NCI-H345 (cell line): ENCODE data around the gene RBMS1.

Source experiments
- DNase-seq: peaks from one replicate; lab custom pipeline; 2025; lab: John Stamatoyannopoulos, UW

The RBMS1 gene

DNA sequence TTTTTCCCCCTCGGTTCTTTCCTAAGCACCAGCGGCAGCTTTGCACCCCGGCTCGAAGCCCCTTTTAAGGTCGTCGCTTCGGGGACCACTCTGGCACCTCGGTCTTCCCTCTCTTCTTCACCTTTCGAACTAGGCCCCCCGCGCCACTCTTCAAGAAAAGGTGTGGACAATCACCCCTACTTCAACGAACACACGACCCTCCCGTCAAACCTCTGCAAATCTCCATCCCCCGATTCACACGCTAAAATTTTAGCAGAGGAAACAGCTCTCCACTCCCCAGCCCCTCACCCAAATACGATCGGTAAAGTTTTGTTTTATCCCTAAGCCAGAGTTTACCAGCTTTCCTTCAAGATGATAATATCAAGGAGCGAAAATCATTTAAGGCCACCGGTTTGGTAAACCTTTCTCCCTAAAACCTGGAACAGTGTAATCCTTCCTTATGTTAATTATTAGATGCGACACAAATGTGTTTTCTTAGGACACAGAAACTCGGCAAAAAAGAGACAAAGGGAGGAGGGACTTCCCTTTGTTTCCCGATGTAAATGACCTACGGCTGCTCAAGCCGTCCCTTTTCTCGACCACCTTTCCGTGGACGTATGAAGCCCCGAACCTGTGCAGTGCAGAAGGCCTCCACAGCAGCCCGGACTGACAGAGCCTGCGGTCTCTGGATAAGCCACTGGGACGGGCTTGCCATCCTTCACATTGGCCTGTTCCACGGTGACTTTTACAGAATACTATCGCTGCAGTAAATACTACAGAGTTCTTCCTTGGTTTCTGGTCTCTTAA, 85.2 kb downstream of the RBMS1 start:
- no peak for DNase-seq

DNA sequence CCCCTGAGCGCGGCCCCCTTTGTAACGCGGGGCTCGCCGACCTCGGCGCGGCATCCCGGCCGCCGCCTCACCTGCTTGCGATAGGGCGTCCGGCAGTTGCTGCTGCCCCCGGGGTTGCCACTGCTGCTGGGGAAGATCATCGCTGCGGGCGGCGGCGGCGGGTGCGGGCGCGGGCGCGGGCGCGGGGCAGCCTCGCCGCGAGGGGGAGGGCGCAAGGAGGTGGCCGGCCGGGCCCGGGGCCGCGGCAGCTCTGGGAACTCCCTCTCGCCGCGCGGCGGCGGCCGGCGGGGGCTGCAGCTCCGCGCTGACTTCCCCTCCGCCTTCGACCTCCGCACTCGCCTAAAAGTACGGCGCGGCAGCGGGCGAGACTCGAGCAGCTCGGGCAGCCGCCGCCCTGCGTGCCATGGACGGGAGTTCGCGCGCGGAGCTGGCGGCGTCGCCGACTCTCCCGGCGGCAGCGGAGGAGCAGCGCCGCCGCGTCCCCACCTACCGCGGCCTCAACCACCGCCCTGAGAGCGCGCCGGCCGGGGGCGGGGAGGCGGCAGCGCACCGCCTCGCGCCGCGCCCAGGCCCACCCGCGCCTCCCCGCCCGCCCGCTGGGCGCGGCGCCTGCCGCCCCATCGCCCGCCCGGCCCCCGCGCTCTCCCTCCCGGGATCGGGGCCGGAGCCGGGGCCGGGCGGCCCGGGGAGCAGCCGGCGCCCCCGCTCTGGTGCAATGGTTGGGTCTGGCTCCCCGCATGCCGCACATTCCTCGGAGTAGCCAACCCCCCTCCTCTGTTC, 86.0 kb downstream of the RBMS1 start:
- peak; percentile 52 for DNase-seq

DNA sequence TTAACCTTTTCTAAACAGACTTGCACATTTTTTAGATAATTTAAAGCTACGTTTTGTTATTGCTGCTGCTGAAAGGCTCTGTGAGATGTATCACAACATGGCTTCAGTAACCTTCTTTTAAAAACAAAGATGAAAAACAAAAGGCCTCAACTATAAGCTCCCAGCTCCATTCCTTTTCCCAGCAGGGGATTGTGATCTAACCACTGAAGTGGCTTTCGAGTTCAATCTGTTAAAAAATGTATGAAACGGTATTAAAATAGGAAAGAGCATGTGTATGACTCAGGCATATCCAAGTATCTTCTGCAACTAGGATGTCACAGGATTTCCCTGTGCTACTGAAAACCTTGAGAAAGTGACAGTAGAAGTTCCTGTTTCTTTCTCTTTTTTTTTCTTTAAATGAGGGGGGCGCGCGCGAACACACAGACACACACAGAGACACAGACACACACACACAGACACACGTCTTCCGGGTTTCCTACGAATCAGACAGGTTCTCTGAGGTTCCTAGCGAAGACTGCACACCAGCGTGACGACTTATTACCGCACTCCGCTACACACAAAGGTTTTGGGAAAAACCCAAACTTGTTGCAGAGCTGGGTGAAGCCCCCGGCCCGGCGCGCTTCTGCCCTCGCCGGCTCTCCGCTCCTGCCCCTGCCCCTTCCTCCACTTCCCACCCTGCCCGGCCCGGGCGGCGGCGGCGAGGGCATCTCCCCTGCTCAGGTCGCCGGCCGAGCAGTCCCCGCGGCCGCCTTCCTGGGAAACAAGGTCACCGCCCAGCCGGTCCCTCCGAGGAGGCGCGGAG, 86.8 kb downstream of the RBMS1 start:
- peak; percentile 33 for DNase-seq

DNA sequence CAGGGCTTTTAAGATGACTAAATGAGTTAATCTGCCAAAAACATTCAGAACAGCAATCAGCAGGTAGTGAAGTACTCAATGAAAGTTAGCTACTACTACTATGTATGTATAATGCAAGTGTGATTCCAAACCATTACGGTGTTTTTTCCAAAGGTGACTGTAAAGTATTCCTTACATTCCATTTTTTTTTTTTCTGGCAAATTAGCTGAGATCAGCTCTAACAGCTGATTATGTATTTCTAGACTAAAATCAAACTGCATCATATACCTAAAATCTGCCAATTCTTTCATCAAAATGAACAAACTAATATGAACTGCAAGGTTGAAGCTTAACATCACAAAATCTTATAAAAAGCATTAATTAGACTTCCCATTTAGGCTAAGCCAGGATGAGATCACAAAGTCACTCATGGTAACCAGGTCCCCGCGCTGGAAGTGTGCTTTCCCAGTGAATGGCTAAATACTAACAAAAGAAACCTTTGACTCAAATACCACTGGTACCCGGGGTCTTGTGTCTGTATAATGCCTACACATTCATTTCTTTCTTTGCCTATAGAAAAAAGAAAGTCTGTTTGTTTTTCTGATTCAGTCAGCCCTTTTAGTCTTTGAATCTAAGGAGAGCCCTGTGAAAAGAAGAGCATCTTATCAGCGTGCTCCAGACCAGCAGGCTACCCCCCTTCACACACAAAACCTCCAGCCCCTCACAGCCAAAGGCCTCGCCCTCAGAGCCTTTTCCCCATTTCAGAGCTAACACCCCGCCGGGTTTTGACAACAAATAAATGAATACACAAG, 88.3 kb downstream of the RBMS1 start:
- DNase-seq = no peak

DNA sequence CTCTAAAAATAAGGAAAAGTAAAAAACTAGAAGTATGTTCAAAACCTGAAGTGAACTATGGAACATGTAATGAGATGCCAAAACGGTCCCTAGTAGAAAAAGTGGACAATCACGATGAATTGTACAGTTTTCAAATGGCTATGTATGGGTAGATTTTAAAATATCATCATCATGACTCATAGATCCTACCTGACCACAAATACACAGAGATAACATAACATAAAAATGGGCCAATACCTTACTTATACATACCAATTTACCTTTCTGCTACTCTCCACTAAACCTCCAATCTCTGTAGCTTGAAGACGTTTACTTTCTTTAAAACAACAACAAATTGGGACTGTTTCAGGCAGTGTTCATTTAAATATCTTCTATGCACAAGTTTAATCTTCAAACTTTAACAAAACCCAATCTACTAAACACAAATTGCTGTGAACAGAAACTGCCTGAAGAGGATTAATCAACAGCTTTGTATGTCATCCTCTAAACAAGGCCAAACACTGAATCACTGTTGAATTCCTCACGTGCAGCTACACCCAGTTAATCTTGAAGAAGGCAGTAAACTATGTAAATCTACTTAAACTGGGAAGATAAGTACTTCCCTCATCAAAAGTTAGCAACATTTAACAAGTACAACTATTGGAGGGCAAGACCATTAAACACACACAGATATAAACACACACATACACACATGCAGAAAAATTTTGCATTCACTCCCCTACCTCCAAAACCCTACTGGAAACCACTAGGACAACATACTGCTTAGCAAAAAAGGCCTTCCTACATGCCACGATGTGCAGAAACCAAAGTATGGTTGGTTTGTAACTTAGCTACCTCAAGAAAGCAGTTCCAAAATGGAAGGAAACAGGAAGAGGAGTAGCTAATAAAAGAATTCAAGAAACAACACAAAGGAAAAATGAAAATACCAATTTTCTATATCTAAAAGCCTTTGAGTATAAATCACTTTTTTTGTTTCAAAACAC, 90.3 kb downstream of the RBMS1 start:
- DNase-seq = no peak

DNA sequence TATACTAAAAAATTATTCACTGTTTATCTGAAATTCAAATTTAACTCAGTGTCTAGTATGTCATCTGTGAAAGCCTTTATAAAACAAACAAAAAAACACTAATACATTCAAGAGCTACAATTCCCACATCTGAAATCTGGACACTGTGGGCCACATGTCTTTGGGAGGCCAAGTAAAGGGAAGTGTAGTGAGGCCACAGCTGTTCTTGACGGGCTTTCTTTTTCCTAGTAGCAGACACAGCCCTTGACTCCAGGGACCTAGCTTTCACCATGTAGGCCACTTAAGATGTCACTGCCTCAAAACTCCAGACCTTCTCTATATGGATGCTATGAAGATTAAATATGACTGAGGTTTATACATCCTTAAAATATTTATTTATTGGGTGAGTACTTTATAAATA, 91.1 kb downstream of the RBMS1 start:
- DNase-seq = no peak

DNA sequence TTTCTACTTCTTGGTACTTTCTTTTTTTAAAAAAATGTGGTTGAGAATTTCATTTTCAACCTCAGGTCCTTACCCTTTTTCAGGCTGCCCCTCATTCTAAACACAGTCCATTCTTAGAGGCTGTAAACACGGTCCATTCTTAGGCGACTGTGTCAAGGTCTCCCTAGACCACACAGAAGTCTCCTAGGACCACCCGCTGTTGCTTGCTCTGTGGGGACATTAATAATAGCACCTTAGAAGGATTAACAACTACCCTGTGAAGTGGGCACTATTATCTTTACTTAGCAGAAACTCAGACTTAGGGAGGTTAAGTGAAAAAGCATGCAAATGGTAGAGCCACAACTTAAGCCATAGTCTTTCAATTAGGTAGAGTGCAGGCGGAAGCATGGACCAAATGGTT, 91.7 kb downstream of the RBMS1 start:
- no peak for DNase-seq

DNA sequence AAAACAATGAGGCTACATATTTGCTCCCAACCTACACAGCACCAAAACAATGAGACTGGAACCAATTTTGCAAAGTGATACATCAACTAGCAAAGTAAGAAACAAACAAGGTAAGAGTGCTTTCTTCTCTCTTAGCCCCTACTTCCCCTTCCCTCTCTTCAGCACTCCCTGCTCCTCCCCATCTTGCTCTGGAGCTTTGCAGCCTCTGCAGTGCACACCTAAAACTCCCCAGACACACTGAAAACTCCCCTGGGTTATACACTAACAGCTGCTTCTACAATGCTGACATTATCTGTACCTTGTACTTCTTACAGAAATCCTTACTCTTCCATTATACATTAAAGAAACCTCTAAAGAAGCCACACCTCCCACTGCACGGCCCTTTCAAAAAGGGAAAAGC, 93.7 kb downstream of the RBMS1 start:
- no peak for DNase-seq

DNA sequence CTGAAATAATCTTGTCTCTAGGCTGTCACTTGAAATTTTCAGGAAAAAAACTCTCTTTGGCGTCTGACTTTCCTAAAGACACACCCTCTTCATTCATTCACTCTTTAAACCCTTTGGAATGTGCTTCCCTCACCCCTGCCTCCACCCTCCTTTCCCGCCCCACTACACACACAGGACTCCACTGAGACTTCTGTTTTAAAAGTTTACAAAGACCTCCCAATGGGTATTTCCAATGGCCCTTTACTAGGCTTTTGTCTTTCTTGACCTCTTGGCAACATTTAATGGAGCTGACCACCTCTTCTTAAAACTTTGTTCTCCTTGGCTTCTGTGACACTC, 96.1 kb downstream of the RBMS1 start:
- no peak for DNase-seq

DNA sequence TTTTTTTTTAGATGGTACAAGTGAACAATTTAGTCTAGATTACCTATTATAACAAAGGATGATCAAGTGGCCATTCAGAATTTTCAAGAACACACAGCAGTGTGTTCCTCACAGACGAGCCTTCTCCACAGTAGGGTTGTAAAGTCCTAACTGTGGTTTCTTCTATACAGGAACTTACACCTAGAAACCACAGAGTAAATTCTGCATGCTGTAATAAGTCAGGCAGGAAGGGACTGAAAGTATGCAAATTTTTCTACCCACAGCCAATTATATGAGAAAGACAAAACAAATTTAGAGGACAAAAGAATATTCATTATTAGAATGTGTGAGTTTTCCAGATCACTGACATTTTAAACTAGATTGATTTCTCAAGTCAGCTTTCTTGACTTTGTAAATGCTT, 99.5 kb downstream of the RBMS1 start:
- no peak for DNase-seq

DNA sequence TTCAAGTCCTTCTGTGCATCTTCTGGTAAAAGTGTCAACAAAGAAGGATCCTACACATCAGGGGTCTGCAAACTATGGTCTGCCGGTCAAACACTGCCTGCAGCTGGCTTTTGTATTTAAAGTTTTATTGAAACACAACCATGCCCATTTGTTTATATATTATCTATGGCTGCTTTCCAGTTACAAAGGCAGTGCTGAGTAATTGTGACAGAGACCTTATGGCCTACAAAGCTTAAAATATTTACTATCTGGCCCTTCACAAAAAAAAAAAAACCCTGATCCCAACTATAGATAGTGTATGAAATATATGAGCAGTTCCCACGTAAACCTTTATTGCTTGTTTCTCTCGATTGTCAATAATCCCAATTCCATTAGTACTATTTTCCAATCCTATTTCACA, 101.4 kb downstream of the RBMS1 start:
- DNase-seq = no peak

DNA sequence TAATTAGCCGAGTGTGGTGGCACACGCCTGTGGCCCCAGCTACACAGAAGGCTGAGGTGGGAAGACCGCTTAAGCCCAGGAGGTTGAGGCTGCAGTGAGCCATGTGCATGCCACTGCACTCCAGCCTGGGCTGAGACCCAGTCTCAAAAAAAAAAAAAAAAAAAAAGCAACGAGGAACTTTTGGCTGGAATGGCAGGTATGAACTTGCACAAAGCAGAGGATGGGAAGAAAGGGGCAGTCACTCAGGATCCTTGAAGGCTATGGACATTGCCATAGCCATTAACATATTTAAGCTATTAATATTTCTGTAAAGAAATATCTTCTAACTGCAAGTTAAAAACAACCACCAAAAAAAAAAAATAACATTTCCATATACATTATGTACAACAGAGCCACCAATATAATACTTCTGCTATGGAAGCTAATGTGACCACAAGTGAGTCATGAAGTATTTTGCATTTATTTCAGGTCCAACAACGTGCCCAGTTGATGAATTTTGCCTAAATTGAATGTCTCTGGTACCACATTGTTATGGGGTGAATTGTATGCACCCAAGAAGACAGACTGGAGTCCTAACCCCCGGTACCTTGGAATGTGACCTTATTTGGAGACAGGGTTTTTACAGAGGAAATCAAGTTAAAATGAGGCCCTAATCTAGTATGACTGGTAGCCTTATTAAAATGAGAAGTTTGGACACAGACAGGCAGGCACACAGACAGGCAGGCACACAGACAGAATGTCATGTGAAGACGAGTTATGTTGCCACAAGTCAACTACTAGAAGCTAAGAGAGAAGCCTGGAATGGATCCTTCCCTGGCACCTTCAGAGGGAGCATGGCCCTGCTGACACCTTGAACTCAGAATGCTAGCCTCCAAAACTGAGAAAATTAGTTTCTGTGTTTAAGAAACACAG, 102.8 kb downstream of the RBMS1 start:
- DNase-seq = no peak

DNA sequence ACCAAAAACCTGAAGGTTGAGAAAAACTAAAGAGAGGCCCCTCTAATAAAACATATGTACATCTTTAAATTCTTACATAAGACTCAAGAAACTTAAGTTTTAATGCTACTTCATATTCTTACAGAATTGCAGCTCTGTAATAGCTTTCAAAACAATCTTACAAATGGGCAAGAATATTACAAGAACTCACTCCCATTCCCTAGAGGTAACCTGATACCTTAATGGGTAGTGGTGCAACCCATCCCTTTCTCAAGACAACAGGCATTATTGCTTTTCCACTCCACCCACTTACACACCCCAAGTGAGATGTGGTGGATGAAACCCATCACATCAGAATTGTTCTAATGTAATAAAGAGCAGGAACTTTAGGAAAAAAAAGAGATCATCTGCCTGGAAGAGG, 103.7 kb downstream of the RBMS1 start:
- no peak for DNase-seq

DNA sequence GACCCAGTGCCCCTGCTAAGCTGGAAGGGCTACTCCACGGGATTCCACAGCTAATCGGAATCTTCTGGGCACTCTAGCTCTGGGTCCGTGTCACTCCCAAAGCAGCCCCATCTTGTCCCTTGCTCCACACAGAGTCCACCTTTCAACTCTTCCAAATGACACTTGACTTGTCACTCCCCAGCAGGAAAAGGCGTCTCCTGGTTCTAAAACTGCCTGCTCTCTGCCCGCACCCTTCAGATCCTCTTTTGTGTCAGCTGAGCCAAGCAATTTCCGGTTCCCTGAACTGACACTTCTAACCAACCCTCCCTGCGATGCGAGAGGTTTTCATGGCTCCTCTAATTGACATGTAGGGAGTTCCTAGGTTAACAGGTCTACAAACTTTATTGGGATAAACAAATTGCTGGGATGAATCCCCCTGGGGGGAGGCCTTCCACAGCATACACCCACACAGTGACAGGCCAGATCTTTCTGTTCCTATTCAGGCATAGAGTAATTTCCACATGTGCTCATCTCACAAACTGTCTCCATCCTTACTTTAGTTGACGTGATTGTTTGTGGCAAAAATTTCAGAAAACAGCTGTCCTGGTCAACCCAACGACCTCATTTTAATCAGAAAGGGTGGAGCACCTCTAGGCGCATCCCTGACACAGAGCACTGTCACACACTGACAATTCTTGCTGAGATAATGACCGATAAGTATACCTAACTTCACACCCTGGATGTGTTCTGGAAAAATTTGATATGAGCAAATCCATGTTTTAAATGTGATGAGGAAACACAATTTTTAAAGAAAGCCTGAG, 104.9 kb downstream of the RBMS1 start:
- no peak for DNase-seq

DNA sequence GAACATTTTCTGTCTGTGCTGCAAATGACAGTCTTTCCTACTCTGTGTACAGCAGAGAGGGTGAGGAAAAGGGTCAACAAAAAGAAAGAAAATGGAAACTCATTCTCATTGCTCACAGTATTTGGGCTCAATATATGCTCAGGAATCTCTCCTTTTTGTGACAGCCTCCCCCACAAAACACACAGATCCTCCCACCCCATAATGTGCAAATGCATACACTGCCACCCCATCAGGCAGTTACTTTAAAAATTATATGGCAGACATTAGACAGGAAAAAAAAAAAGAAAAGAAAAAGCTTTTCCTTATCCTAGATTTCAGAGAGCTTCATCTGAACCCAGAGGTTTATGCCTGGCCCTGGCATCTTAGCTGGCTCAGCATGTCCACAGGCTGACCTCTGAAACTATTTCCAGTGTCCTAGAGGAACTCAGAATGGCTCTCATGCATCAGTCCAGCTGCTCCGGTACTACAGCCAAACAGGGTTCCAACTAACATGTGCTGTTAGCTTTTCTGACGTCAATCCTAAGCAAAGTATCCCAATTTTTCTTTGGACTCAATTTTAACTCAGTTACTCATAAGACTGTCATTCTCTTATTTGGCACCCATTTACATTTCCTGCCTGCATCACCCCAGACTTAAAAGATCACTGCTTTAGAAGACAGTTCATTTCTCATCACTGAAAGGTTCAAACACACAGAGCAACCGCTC, 105.9 kb downstream of the RBMS1 start:
- DNase-seq = no peak

DNA sequence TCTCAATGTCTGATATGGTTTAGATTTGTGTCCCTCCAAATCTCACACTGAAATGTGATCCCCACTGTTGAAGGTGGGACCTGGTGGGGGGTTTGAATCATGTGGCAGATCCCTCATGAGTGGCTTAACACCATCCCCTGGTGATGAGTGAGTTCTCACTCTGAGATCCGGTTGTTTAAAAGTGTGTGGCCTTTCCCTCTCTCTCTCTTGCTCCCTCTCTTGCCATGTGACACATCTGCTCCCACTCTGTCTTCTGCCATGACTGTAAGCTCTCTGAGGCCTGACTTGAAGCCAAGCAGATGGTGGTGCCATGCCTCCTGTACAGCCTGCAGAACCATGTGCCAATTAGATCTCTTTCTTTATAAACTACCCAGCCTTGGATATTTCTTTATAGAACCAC, 108.8 kb downstream of the RBMS1 start:
- DNase-seq = no peak

DNA sequence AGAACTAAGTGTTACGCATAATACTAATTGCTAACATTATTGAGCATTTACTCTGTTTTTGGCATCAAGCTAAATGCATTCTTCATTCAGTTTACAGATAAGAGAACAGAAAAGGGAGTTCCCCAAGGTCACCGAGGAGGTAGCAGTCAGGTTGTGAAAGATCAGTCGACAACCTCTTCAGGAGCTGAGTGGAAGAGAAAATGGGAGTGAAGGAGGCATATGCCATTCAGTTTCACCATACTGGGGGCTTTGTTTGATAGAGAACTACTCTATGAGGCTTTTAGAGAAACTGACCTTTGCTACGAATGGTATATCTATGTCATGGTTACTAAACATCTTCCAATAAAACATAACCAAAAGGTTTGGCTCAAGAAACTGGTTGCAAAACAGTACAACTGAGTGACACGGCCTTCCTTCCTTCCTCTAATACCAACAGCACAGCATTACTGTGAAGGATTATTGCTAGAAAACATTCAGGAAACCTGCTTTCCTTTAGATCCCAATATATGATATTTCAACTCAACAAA, 112.1 kb downstream of the RBMS1 start:
- no peak for DNase-seq

DNA sequence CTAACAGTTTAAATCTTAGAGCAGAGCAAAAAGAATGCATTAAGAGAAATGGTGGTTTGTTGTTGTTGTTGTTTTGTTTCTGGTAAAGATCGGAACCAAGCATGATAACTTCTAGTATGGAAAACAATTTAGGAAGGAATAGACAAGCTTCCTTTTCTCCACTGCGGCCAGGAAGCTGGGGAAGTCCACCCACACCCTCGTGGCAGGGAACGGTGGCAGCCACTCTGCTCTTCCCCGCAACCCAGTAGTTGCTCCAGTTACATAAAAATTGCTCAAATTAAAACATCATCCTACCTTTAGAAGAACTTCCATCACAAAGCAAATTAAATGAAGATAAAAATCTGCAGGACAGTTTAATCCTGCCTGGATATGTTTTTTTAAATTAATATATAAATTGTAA, 113.0 kb downstream of the RBMS1 start:
- no peak for DNase-seq
